Keratinocyte (primary cell): ENCODE data around the gene DLK2. TPM values are rescaled to one million over a fixed set of nuclear protein-coding genes. Genes with fewer than 3 reads are reported as not detected.
"Not testable (repeated sequence)": the region's sequence is repeated elsewhere in the genome, so short reads cannot be mapped to it uniquely, and the experiment has no call there.

Experiments
- DNase-seq: peaks from one replicate; pipeline ENCODE4 v3.0.0-alpha.2; 2011; ENCODE audit warnings: low read depth, missing footprints, low spot score
- FAIRE-seq: peaks from 2 replicates; lab custom pipeline; 2011; peaks lifted over from hg19 to GRCh38; lab: Jason Lieb, UNC
- H2AFZ ChIP-seq: 2 replicates; pipeline ENCODE4 v1.6.0; 2012; ENCODE audit warnings: low read length, control low read depth, inconsistent platforms; ENCODE audit not compliant: control insufficient read depth
- H3K27ac ChIP-seq: 2 replicates; pipeline ENCODE4 v1.5.1; 2011; ENCODE audit warnings: low read length; ENCODE audit not compliant: control insufficient read depth, insufficient read depth
- H3K27me3 ChIP-seq: 3 replicates; pipeline ENCODE4 v1.6.0; 2011; ENCODE audit warnings: low read length; ENCODE audit not compliant: control insufficient read depth, insufficient read depth; ENCODE audit errors: extremely low read depth
- H3K36me3 ChIP-seq, 2 experiments: 2 replicates in 1 of 2; 3 replicates in 1 of 2; pipeline ENCODE4 v1.5.1; 2011; ENCODE audit warnings: low read length in 2 of 2, mild to moderate bottlenecking in 1 of 2; ENCODE audit not compliant: control insufficient read depth in 2 of 2, insufficient read depth in 2 of 2; ENCODE audit errors: extremely low read depth in 1 of 2
- H3K4me1 ChIP-seq: 3 replicates; pipeline ENCODE4 v1.5.1; 2011; ENCODE audit warnings: low read length; ENCODE audit not compliant: control insufficient read depth, insufficient read depth; ENCODE audit errors: extremely low read depth
- H3K4me2 ChIP-seq: 3 replicates; pipeline ENCODE4 v1.6.0; 2011; ENCODE audit warnings: low read depth, low read length; ENCODE audit not compliant: control insufficient read depth, insufficient read depth; ENCODE audit errors: extremely low read depth
- H3K4me3 ChIP-seq, 3 experiments: fragments of 200-600 bp in 1 of 3; sonication (generic) in 1 of 3; 2 replicates in 2 of 3; 3 replicates in 1 of 3; pipeline ENCODE4 v1.5.1; 2011 to 2016; ENCODE audit warnings: low read length in 3 of 3, mild to moderate bottlenecking in 3 of 3, control low read depth in 2 of 3, inconsistent platforms in 1 of 3, low read depth in 1 of 3, mixed read lengths in 1 of 3, mixed run types in 1 of 3, moderate library complexity in 1 of 3; ENCODE audit not compliant: control insufficient read depth in 2 of 3, insufficient read depth in 2 of 3; ENCODE audit errors: extremely low read depth in 1 of 3
- H3K79me2 ChIP-seq: 2 replicates; pipeline ENCODE4 v1.6.0; 2012; ENCODE audit warnings: low read length; ENCODE audit not compliant: control insufficient read depth, insufficient read depth
- H3K9ac ChIP-seq: 3 replicates; pipeline ENCODE4 v1.6.0; 2011; ENCODE audit warnings: low read length; ENCODE audit not compliant: control insufficient read depth, insufficient read depth; ENCODE audit errors: extremely low read depth
- H3K9me1 ChIP-seq: 3 replicates; pipeline ENCODE4 v1.6.0; 2011; ENCODE audit warnings: low read length; ENCODE audit not compliant: control insufficient read depth, insufficient read depth; ENCODE audit errors: extremely low read depth
- H3K9me3 ChIP-seq: 2 replicates; pipeline ENCODE4 v1.5.1; 2012; ENCODE audit warnings: low read depth, low read length; ENCODE audit not compliant: control insufficient read depth
- H4K20me1 ChIP-seq: 3 replicates; pipeline ENCODE4 v1.6.0; 2011; ENCODE audit warnings: low read length; ENCODE audit not compliant: control insufficient read depth, insufficient read depth; ENCODE audit errors: extremely low read depth
- CTCF ChIP-seq, 3 experiments: IDR thresholded peaks in 1 of 3; conservative IDR thresholded peaks in 1 of 3; optimal IDR thresholded peaks in 1 of 3; 2 replicates in 2 of 3; 3 replicates in 1 of 3; pipeline versions ENCODE3 to v1.5.1; 2011; ENCODE audit warnings: low read length in 3 of 3, mild to moderate bottlenecking in 3 of 3, moderate library complexity in 2 of 3, control low read depth in 1 of 3, inconsistent platforms in 1 of 3; ENCODE audit not compliant: insufficient read depth in 2 of 3; ENCODE audit errors: extremely low read depth in 1 of 3
- EZH2 ChIP-seq: IDR thresholded peaks from one replicate; pipeline ENCODE4 v1.6.1; 2012; ENCODE audit warnings: inconsistent platforms, mild to moderate bottlenecking, low read length, moderate library complexity
- dilution Hi-C: fragments of 300-500 bp; cut with MboI; formaldehyde crosslinking; loops from one replicate; pipeline ENCODE4 v1.7.0; 2020; ENCODE audit warnings: low sequenced_read_pairs; ENCODE audit not compliant: extremely low pct_ligation_motif_present
- polyA plus RNA-seq, 5 experiments: library from polyadenylated mRNA; depleted of rRNA in 3 of 5; stranded (reverse) in 3 of 5; stranded (forward) in 1 of 5; unstranded in 1 of 5; fragments of >200 nt; gene quantifications; 1 replicate in 1 of 5; 2 replicates in 3 of 5; 3 replicates in 1 of 5; pipeline versions ENCODE4 v1.2.1 to v1.2.3, GENCODE V29; 2011 to 2012; ENCODE audit warnings: missing spikeins in 2 of 5, low read depth in 1 of 5, low replicate concordance in 1 of 5

DLK2 gene
- polyA plus RNA-seq, 1 donor (not counting 4 experiments of a cell fraction or from before 2014, with no cell fraction given): 19.8 TPM

DNA sequence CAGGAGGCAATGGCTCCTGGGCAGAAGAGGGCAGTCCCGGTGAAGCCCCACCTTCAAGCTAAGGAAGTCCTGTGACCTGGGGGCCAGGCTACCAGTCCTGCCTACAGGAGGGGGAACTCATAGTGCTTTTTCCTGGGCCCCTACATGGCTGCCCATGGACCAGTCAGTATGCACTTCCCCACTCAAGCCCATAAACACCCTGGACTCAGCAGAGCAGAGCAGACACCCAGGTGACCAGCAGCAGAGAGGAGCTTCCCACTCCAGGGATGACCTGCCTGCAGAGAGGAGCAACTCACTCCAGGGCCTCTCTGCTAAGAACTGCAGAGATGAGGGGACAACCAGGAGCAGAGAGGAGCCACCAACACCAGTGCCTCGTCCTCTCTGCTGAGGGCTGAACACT, 42.3 kb downstream of the DLK2 start:
- Histone ChIP-seq H3K9me3 (no peaks in the 10 kb centered on the region), H3K79me2 (no peaks in the 10 kb centered on the region), H3K36me3 (no peaks in the 10 kb centered on the region), H3K9me1 (no peaks in the 10 kb centered on the region), H2AFZ (no peak overlapping the region), H3K4me3 (no peak overlapping the region), H3K27me3 (no peaks in the 10 kb centered on the region), H3K27ac (no peak overlapping the region), H3K4me1 (no peaks in the 10 kb centered on the region), H3K9ac (no peak overlapping the region), H4K20me1 (no peaks in the 10 kb centered on the region), H3K4me2 (no peak overlapping the region)
- no peak for TF ChIP-seq CTCF (optimal IDR thresholded peaks at IDR 0.05 in 1 of 3, IDR thresholded peaks at IDR 0.05 in 1 of 3, conservative IDR thresholded peaks at IDR 0.05 in 1 of 3; ENCODE audit: extremely low read depth in 1 of 3, insufficient read depth in 2 of 3, low read length in 3 of 3)
- TF ChIP-seq EZH2: no peak
- FAIRE-seq: no peak
- dilution Hi-C loops: no loop called here
- DNase-seq: no peak

GRCh38 chr6:43412541-43412940, 42.8 kb downstream of the DLK2 start:
- Histone ChIP-seq H3K9me1 (no peaks in the 10 kb centered on the region), H3K4me1 (no peaks in the 10 kb centered on the region), H3K27ac (no peak overlapping the region), H3K36me3 (no peaks in the 10 kb centered on the region), H3K9me3 (no peaks in the 10 kb centered on the region), H4K20me1 (no peaks in the 10 kb centered on the region), H3K4me2 (no peak overlapping the region), H3K4me3 (no peak overlapping the region), H3K79me2 (no peaks in the 10 kb centered on the region), H3K27me3 (no peaks in the 10 kb centered on the region), H3K9ac (no peak overlapping the region), H2AFZ (no peak overlapping the region)
- dilution Hi-C loops: no loop called here
- no peak for DNase-seq
- no peak for FAIRE-seq
- TF ChIP-seq CTCF (optimal IDR thresholded peaks at IDR 0.05 in 1 of 3, IDR thresholded peaks at IDR 0.05 in 1 of 3, conservative IDR thresholded peaks at IDR 0.05 in 1 of 3; ENCODE audit: extremely low read depth in 1 of 3, insufficient read depth in 2 of 3, low read length in 3 of 3) (no peak), EZH2 (no peak)

GRCh38 chr6:43410776-43411175, 44.6 kb downstream of the DLK2 start:
- H3K4me1 ChIP-seq, DNase-seq, H2AFZ ChIP-seq, dilution Hi-C loops, H3K36me3 ChIP-seq, H3K4me3 ChIP-seq, FAIRE-seq, H3K79me2 ChIP-seq, H3K9me1 ChIP-seq, H3K4me2 ChIP-seq, H3K9ac ChIP-seq, H3K27ac ChIP-seq, H4K20me1 ChIP-seq, H3K9me3 ChIP-seq, H3K27me3 ChIP-seq: not testable (repeated sequence)
